Measurements from ENCODE around the gene APOL1.
"Not testable (repeated sequence)": the region's sequence is repeated elsewhere in the genome, so short reads cannot be mapped to it uniquely, and the experiment has no call there.

APOL1 gene

DNA sequence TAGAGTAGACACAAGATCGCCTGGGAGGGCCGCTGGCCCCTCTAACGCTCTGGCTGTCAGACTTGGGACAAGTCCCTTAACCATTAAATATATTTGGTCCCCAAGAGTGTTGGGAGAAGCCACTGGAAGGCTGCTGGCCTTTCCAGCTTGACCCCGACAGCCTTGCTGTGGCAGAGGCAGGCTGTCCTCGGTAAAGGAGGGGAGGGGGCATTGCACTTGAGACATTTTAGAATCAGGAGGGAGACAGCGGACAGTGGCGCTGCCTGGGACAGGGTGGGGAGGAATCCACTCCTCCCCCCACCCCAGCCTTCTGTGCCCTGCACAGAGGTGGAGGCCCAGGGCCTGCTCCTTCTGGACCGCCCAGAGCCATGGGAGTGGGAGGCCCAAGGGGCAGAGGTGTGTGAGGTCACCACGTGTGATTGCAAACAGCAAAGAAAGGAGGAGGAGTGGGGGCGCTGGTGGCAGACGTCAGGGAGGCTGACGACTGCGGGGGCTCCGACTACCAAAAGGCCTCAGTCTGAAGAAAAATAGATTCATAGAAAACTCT is 28.9 kb downstream of the APOL1 start:
- H3K36me3 ChIP-seq (ENCODE audit: control insufficient read depth, insufficient read depth, low read length), result peaks cover 49% of the 10 kb centered on the region
- H3K4me3 ChIP-seq (ENCODE audit: low read depth, low read length), result no peak overlapping the region
- no peaks in the 10 kb centered on the region for H3K27me3 ChIP-seq (ENCODE audit: control insufficient read depth, insufficient read depth, low read length)
- no peaks in the 10 kb centered on the region for H3K9me3 ChIP-seq (ENCODE audit: control insufficient read depth, insufficient read depth, low read length)
- H3K4me1 ChIP-seq (ENCODE audit: control insufficient read depth, insufficient read depth, low read length), result peaks cover 2% of the 10 kb centered on the region
- no peak overlapping the region for H3K9ac ChIP-seq (ENCODE audit: low read depth, low read length)

DNA sequence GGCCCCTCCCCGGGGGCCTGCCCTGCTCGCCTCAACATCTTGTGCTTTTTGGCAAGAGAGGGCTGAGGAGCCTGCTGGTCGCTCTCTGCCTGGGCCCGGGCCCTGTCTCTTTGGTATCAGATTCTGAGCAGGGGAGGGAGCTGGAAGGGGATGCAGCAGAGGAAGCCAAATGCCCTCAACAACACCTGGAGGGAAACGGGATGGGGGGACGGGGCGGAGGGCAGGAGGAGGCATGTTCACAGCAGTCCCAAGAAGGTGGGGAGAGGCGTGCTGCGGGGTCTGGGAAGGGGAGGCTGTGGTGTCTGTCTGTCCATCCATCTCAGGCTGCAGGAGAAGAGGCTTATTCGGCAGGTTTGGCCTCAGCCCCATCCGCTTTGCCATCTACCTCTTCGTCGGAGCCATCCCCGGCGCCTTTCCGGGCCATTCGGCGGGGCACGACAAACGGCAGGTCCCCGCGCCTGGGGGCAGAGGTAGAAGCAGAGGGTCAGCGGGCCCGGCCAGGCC is 29.4 kb downstream of the APOL1 start:
- Histone ChIP-seq H3K9ac (ENCODE audit: low read depth, low read length) (no peak overlapping the region), H3K36me3 (ENCODE audit: control insufficient read depth, insufficient read depth, low read length) (peaks cover 49% of the 10 kb centered on the region), H3K9me3 (ENCODE audit: control insufficient read depth, insufficient read depth, low read length) (no peaks in the 10 kb centered on the region), H3K4me3 (ENCODE audit: low read depth, low read length) (no peak overlapping the region), H3K4me1 (ENCODE audit: control insufficient read depth, insufficient read depth, low read length) (peaks cover 2% of the 10 kb centered on the region), H3K27me3 (ENCODE audit: control insufficient read depth, insufficient read depth, low read length) (no peaks in the 10 kb centered on the region)

DNA sequence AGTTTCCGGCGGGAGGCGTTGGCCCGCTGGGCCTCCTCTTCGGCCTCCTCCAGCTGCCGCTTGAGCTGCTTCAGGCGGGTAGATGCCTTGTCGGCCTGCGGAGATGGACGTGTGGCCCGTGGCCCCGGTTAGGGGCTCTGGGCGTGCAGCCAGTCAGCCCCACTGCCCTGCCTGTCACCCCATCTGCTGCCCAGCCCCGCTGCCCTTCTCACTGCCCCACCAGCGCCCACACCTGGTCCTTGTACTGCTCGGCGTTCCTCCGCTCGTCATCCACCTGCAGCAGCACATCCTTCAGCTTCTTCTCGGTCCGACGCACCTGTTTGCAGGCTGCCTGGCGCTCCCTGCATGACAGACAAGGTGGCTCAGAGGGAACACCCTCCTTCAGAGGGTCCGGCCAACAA is 31.2 kb downstream of the APOL1 start:
- peaks cover 2% of the 10 kb centered on the region for H3K4me1 ChIP-seq (ENCODE audit: control insufficient read depth, insufficient read depth, low read length)
- H3K4me3 ChIP-seq (ENCODE audit: low read depth, low read length), result no peak overlapping the region
- H3K9me3 ChIP-seq (ENCODE audit: control insufficient read depth, insufficient read depth, low read length), result no peaks in the 10 kb centered on the region
- H3K36me3 ChIP-seq (ENCODE audit: control insufficient read depth, insufficient read depth, low read length), result peaks cover 64% of the 10 kb centered on the region
- H3K9ac ChIP-seq (ENCODE audit: low read depth, low read length), result no peak overlapping the region
- no peaks in the 10 kb centered on the region for H3K27me3 ChIP-seq (ENCODE audit: control insufficient read depth, insufficient read depth, low read length)

DNA sequence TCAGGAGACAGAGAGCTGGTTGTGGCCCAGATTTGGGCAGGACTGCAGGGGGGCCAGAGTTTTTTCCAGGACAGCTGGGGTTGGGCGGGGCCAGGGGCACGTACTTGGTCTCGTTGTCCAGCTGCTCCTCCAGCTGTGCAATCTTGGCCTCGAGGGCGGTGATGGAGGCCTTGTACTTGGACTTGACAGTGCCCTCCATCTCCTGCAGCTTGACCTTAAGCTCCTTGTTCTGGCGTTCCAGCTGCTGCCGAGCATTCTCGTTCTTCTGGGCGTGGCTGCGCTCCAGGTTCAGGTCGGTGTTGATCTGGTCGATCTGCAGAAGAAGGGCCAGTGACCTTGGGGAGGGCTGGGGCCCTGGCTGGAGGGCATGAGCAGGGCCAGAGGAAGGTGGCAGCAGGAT is 32.1 kb downstream of the APOL1 start:
- Histone ChIP-seq H3K4me1 (ENCODE audit: control insufficient read depth, insufficient read depth, low read length) (peaks cover 2% of the 10 kb centered on the region), H3K4me3 (ENCODE audit: low read depth, low read length) (no peak overlapping the region), H3K9me3 (ENCODE audit: control insufficient read depth, insufficient read depth, low read length) (no peaks in the 10 kb centered on the region), H3K27me3 (ENCODE audit: control insufficient read depth, insufficient read depth, low read length) (no peaks in the 10 kb centered on the region), H3K9ac (ENCODE audit: low read depth, low read length) (no peak overlapping the region), H3K36me3 (ENCODE audit: control insufficient read depth, insufficient read depth, low read length) (peaks cover 72% of the 10 kb centered on the region)

DNA sequence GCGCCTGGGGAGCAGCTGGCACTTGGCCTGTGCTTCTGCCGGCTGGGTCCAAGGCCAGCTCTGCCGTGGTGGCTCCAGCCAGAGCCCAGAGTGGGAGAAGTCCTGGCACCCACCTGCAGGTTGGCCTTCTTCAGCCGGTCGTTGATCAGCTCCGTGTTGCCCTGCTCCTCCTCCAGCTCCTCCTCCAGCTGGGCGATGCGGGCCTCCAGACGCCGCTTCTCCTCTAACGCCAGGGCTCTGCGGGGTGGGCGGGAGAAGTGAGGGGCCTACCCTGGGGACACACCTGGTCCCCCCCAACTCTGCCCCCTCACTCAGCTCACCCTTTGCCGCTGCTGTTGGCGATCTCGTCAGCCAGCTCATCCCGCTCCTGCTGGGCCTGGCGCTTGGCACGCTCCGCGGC is 32.6 kb downstream of the APOL1 start:
- no peaks in the 10 kb centered on the region for H3K27me3 ChIP-seq (ENCODE audit: control insufficient read depth, insufficient read depth, low read length)
- H3K9me3 ChIP-seq (ENCODE audit: control insufficient read depth, insufficient read depth, low read length), result no peaks in the 10 kb centered on the region
- H3K36me3 ChIP-seq (ENCODE audit: control insufficient read depth, insufficient read depth, low read length), result peaks cover 72% of the 10 kb centered on the region
- no peak overlapping the region for H3K9ac ChIP-seq (ENCODE audit: low read depth, low read length)
- no peak overlapping the region for H3K4me3 ChIP-seq (ENCODE audit: low read depth, low read length)
- H3K4me1 ChIP-seq (ENCODE audit: control insufficient read depth, insufficient read depth, low read length), result peaks cover 2% of the 10 kb centered on the region

DNA sequence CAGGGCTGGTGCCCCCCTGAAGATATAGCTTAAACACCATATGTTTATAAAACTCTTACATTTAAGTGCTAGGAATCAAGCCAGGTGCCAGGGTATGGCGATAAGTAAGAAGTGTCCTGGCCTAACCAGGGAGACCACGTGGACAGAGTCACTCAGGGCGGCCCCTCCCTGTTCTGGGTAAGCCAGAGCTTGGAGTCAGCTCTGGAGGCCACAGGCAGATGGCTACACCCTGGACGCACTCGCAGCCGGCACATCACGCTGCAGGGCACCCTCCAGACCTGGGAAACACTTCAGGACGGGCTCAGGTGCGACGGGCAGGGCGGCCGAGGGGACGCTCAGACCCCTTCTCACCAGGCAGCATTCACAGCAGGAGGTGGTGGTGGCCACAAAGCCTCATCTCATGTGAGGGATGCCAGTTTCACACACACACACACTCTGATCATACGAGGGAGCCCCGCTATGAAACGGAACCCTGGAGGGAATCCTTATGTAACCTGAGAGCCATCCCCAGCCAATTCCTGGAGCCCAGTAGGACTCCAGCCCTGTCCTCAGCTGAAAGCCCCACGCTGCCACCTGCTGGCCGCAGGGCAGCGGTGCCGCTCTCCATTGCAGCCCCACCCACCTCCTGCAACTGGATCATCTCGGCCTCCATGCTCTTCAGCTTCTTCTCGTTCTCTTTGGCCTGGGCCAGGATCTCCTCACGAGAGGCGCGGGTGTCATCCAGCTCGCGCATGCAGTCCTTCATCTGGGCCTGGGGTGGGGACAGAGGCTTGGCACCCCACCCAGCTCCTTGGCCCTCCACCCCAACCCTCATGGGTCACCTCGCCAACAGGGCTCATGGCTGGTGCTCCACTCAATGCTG is 33.4 kb downstream of the APOL1 start:
- H3K4me3 ChIP-seq (ENCODE audit: low read depth, low read length), result no peak overlapping the region
- H3K9ac ChIP-seq (ENCODE audit: low read depth, low read length), result no peak overlapping the region
- H3K27me3 ChIP-seq (ENCODE audit: control insufficient read depth, insufficient read depth, low read length), result no peaks in the 10 kb centered on the region
- no peaks in the 10 kb centered on the region for H3K9me3 ChIP-seq (ENCODE audit: control insufficient read depth, insufficient read depth, low read length)
- H3K4me1 ChIP-seq (ENCODE audit: control insufficient read depth, insufficient read depth, low read length), result peaks cover 2% of the 10 kb centered on the region
- peaks cover 70% of the 10 kb centered on the region for H3K36me3 ChIP-seq (ENCODE audit: control insufficient read depth, insufficient read depth, low read length)

DNA sequence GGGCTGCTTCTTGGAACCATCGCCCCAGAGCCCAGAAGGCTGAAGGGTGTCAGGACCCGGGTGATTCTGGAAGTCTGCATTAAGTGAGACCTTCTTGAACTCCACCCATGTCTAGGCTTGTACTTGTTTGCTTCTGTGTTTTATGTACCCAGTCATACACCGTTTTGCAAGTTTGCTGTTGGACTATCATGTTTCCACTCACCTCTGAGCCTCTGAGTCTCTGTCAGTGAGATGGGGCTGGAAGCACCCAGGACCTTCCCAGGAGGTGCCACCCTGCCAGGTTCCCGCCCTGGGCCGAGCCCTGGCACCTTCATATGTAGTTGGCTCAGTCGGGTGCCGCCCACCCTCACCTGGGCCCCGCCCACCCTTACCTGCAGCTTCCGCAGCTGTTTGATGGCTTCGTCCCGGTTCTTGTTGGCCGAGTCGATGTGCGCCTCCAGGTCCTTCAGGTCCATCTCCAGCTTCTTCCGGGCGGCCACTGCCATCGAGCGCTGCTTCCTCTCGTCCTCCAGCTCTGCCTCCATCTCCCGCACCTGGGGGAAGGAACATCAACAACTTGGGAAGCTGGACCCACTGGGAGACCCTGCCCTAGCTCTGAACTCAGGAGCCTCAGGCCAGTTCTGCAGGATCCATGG is 35.1 kb downstream of the APOL1 start:
- peaks cover 68% of the 10 kb centered on the region for H3K36me3 ChIP-seq (ENCODE audit: control insufficient read depth, insufficient read depth, low read length)
- no peak overlapping the region for H3K4me3 ChIP-seq (ENCODE audit: low read depth, low read length)
- H3K9ac ChIP-seq (ENCODE audit: low read depth, low read length), result no peak overlapping the region
- no peaks in the 10 kb centered on the region for H3K27me3 ChIP-seq (ENCODE audit: control insufficient read depth, insufficient read depth, low read length)
- peaks cover 2% of the 10 kb centered on the region for H3K4me1 ChIP-seq (ENCODE audit: control insufficient read depth, insufficient read depth, low read length)
- H3K9me3 ChIP-seq (ENCODE audit: control insufficient read depth, insufficient read depth, low read length), result no peaks in the 10 kb centered on the region

DNA sequence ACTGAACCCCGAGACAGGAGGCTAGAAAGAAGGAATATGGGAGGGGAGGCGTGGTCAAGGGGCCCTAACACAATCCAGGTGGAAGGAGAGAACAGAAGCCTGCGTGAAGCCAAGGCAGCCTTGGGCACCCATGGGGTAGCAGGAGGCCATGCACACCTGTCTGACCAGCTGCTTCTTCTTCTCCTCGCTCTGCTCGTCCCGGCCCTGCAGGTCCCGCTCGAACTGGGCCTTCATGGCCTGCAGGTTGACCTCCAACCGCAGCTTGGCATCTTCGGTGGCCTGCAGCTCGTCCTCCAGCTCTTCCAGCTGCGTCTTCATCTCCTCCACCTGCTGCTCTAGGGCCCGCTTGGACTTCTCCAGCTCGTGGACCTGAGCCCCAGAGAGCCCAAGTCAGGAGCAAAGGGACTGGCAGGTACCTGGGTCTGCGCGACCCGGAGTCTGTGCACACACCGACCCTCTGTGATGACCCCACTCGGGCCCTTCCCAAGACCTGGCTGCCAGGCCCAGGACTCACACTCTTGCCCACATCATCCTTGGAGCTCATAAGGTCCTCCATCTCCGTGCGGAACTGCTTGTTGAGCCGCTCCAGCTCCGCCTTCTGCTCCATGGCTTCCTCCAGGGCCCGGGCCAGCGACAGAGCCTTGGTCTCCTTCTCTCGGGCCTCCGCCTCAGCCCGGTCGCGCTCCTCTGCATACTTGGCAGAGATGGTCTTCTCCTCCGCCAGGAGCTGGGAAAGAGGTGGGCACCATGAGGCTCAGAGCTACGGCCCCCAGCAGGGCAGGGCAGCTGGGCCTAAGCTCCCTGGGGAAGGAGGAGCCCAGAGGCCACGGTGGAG is 35.9 kb downstream of the APOL1 start:
- Histone ChIP-seq H3K9ac (ENCODE audit: low read depth, low read length) (no peak overlapping the region), H3K36me3 (ENCODE audit: control insufficient read depth, insufficient read depth, low read length) (peaks cover 72% of the 10 kb centered on the region), H3K27me3 (ENCODE audit: control insufficient read depth, insufficient read depth, low read length) (no peaks in the 10 kb centered on the region), H3K9me3 (ENCODE audit: control insufficient read depth, insufficient read depth, low read length) (no peaks in the 10 kb centered on the region), H3K4me3 (ENCODE audit: low read depth, low read length) (no peak overlapping the region), H3K4me1 (ENCODE audit: control insufficient read depth, insufficient read depth, low read length) (peaks cover 2% of the 10 kb centered on the region)

DNA sequence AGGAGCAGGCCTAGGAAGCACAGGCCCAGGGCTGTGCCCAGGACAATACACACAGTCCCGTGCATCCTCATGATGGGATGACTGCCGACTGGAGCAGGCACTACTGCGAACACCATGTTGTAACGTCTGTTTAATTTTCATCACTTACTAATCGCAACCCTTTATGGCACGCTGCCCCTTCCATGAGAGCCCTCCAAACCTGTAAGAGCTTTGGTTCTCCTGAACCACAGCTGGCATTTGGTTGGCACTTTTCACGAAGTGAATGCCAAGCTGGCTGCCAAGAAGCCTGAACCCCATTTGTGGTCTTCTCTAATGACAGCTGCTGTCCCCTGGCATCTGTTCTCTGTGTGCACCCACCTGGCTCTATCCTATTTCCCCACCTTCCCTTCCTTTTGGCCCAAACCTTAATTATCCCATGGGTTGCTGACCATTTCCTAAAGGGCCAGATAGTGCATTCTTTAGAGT is 36.5 kb downstream of the APOL1 start:
- no peaks in the 10 kb centered on the region for H3K9me3 ChIP-seq (ENCODE audit: control insufficient read depth, insufficient read depth, low read length)

DNA sequence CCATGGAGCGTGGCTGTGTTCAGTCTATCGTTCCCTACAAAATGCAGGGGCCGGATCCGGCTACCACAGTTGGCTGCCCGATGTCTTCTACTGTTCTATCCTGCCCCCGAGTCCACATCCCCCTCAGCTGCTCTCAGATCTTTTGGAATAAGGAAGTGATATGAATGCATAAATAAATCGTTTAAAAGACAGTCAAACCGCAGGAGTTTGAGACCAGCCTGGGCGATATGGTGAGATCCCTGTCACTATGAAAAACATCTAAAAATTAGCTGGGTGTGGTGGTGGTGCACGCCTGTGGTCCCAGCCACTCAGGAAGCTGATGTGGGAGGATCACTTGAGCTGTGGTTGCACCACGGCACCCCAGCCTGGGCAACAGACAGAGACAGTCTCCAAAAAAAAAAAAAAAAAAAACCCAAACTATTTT is 37.0 kb downstream of the APOL1 start:
- not testable (repeated sequence) for H3K9ac ChIP-seq (ENCODE audit: low read depth, low read length); H3K27me3 ChIP-seq (ENCODE audit: control insufficient read depth, insufficient read depth, low read length); H3K4me1 ChIP-seq (ENCODE audit: control insufficient read depth, insufficient read depth, low read length); H3K4me3 ChIP-seq (ENCODE audit: low read depth, low read length); H3K9me3 ChIP-seq (ENCODE audit: control insufficient read depth, insufficient read depth, low read length)
- peaks cover 72% of the 10 kb centered on the region for H3K36me3 ChIP-seq (ENCODE audit: control insufficient read depth, insufficient read depth, low read length)

More for the DNA sequence above, 36.5 kb downstream of the APOL1 start:
- H3K27me3 ChIP-seq (ENCODE audit: control insufficient read depth, insufficient read depth, low read length), result no peaks in the 10 kb centered on the region
- peaks cover 72% of the 10 kb centered on the region for H3K36me3 ChIP-seq (ENCODE audit: control insufficient read depth, insufficient read depth, low read length)
- no peak overlapping the region for H3K9ac ChIP-seq (ENCODE audit: low read depth, low read length)
- H3K4me1 ChIP-seq (ENCODE audit: control insufficient read depth, insufficient read depth, low read length), result peaks cover 2% of the 10 kb centered on the region
- H3K4me3 ChIP-seq (ENCODE audit: low read depth, low read length), result no peak overlapping the region

DNA sequence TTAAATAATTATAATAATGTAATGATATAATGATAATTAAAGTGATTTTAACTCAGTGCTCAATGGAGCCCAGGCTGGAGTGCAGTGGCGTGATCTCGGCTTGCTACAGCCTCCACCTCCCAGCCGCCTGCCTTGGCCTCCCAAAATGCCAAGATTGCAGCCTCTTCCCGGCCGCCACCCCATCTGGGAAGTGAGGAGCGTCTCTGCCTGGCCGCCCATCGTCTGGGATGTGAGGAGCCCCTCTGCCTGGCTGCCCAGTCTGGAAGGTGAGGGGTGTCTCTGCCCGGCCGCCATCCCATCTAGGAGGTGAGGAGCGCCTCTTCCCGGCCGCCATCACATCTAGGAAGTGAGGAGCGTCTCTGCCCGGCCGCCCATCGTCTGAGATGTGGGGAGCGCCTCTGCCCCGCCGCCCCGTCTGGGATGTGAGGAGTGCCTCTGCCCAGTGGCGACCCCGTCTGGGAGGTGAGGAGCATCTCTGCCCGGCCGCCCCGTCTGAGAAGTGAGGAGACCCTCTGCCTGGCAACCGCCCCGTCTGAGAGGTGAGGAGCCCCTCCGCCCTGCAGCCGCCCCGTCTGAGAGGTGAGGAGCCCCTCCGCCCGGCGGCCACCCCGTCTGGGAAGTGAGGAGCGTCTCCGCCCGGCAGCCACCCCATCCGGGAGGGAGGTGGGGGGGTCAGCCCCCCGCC is 37.6 kb downstream of the APOL1 start:
- H3K4me3 ChIP-seq (ENCODE audit: low read depth, low read length); H3K9me3 ChIP-seq (ENCODE audit: control insufficient read depth, insufficient read depth, low read length); H3K4me1 ChIP-seq (ENCODE audit: control insufficient read depth, insufficient read depth, low read length); H3K27me3 ChIP-seq (ENCODE audit: control insufficient read depth, insufficient read depth, low read length); H3K9ac ChIP-seq (ENCODE audit: low read depth, low read length): not testable (repeated sequence)
- H3K36me3 ChIP-seq (ENCODE audit: control insufficient read depth, insufficient read depth, low read length), result peaks cover 72% of the 10 kb centered on the region

All from iPS-15b (cell line).